Stomach (tissue), 4 donors: ENCODE results near the gene LGALS3BP.

Experiments used
- EP300 ChIP-seq: sonication (generic); formaldehyde crosslinking; IDR thresholded peaks from one replicate; pipeline ENCODE4 v1.6.1; 2017; ENCODE audit warnings: antibody characterized with exemption
- TF ChIP-seq, protein P1 (sequence below), 7 experiments: fragments of 450-650 bp in 4 of 7; fragments of 200-600 bp in 3 of 7; sonication (generic) in 3 of 7; IDR thresholded peaks; one replicate each; pipeline ENCODE4 v1.5.1; 2016 to 2019; ENCODE audit warnings: antibody characterized with exemption in 7 of 7, control low read depth in 2 of 7, mild to moderate bottlenecking in 1 of 7

DNA sequence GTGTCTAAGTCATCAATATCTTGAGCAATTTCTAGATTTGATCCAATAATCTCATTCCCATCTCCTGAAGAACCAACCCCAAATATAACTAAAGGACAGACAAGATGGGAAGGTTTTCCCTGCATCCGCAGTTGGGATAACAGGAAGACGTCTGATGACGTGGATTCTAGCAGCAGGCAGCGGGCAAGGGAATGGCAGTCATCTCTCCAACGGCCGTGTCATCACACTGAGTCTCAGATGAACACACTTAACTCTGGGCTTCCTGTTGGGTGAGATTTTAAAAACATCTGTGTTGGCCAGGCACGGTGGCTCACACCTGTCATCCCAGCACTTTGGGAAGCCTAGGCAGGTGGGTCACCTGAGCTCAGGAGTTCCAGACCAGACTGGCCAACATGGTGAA, 33.6 kb downstream of the LGALS3BP start:
- no peak for TF ChIP-seq EP300
- TF ChIP-seq, protein P1, sequence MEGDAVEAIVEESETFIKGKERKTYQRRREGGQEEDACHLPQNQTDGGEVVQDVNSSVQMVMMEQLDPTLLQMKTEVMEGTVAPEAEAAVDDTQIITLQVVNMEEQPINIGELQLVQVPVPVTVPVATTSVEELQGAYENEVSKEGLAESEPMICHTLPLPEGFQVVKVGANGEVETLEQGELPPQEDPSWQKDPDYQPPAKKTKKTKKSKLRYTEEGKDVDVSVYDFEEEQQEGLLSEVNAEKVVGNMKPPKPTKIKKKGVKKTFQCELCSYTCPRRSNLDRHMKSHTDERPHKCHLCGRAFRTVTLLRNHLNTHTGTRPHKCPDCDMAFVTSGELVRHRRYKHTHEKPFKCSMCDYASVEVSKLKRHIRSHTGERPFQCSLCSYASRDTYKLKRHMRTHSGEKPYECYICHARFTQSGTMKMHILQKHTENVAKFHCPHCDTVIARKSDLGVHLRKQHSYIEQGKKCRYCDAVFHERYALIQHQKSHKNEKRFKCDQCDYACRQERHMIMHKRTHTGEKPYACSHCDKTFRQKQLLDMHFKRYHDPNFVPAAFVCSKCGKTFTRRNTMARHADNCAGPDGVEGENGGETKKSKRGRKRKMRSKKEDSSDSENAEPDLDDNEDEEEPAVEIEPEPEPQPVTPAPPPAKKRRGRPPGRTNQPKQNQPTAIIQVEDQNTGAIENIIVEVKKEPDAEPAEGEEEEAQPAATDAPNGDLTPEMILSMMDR (IDR thresholded peaks at IDR 0.05), result no peak
